ENCODE measurements around the gene RTP3. TPM values are rescaled to one million over a fixed set of nuclear protein-coding genes. Genes with fewer than 3 reads are reported as not detected.
"Not testable (repeated sequence)": the region's sequence is repeated elsewhere in the genome, so short reads cannot be mapped to it uniquely, and the experiment has no call there.

Gene RTP3
- total RNA-seq, 1 donor from 2014 or later, result not detected

DNA sequence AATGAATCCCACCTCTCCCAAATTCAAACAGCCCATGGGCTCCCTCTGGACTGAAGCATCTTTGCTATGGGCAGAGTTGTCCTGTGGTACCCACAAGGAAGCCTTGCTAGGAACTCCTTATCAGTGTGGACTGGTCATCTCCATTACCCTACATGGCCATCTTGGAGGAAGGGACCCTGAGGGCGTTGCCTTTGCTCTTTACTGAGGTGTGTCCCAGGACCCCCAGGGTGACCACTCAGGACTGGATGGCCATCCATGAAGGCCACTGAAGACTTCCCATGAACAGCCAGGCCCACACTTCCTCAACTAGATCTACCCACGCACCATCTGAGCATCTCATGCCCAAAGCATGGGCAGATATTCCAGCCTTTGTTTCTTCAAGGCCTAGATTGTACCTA, 20.0 kb downstream of the RTP3 start:
- TF ChIP-seq, protein P1, sequence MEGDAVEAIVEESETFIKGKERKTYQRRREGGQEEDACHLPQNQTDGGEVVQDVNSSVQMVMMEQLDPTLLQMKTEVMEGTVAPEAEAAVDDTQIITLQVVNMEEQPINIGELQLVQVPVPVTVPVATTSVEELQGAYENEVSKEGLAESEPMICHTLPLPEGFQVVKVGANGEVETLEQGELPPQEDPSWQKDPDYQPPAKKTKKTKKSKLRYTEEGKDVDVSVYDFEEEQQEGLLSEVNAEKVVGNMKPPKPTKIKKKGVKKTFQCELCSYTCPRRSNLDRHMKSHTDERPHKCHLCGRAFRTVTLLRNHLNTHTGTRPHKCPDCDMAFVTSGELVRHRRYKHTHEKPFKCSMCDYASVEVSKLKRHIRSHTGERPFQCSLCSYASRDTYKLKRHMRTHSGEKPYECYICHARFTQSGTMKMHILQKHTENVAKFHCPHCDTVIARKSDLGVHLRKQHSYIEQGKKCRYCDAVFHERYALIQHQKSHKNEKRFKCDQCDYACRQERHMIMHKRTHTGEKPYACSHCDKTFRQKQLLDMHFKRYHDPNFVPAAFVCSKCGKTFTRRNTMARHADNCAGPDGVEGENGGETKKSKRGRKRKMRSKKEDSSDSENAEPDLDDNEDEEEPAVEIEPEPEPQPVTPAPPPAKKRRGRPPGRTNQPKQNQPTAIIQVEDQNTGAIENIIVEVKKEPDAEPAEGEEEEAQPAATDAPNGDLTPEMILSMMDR (IDR thresholded peaks at IDR 0.05), result no peak
- H3K4me1 Mint-ChIP-seq (ENCODE audit: unreplicated experiment), result peaks cover 18% of the 10 kb centered on the region
- peak; percentile 49 for DNase-seq (ENCODE audit: extremely low spot score, unreplicated experiment)
- H3K27ac Mint-ChIP-seq (ENCODE audit: unreplicated experiment), result peak overlapping the region; percentile 14
- H3K9me3 Mint-ChIP-seq (ENCODE audit: unreplicated experiment), result no peaks in the 10 kb centered on the region
- no peaks in the 10 kb centered on the region for H3K36me3 Mint-ChIP-seq (ENCODE audit: unreplicated experiment)
- no peaks in the 10 kb centered on the region for H3K27me3 Mint-ChIP-seq (ENCODE audit: unreplicated experiment)
- no peak overlapping the region for H3K4me3 Mint-ChIP-seq (ENCODE audit: unreplicated experiment)

DNA sequence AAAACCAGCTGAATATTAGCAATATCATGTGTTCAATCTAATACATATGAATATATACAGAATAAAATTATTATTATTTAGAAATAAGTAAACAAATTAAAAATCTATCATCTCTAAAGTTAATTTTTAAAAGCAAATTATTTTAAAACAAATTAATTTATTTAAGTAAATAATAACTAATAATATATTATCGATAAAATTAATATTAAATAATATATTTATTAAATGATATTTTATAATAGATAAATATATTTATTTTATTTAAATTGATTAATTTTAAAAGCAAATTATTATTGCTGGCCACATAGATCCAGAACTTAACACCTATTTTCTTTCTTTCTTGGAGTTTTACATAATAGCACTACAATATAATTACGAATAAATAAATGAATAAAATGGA, 22.2 kb downstream of the RTP3 start:
- H3K4me1 Mint-ChIP-seq (ENCODE audit: unreplicated experiment), result peaks cover 18% of the 10 kb centered on the region
- H3K27me3 Mint-ChIP-seq (ENCODE audit: unreplicated experiment), result no peaks in the 10 kb centered on the region
- H3K27ac Mint-ChIP-seq (ENCODE audit: unreplicated experiment), result no peak overlapping the region
- no peak overlapping the region for H3K4me3 Mint-ChIP-seq (ENCODE audit: unreplicated experiment)
- H3K36me3 Mint-ChIP-seq (ENCODE audit: unreplicated experiment), result no peaks in the 10 kb centered on the region
- H3K9me3 Mint-ChIP-seq (ENCODE audit: unreplicated experiment), result no peaks in the 10 kb centered on the region
- DNase-seq (ENCODE audit: extremely low spot score, unreplicated experiment), result no peak
- TF ChIP-seq, protein P1 (IDR thresholded peaks at IDR 0.05), result no peak

DNA sequence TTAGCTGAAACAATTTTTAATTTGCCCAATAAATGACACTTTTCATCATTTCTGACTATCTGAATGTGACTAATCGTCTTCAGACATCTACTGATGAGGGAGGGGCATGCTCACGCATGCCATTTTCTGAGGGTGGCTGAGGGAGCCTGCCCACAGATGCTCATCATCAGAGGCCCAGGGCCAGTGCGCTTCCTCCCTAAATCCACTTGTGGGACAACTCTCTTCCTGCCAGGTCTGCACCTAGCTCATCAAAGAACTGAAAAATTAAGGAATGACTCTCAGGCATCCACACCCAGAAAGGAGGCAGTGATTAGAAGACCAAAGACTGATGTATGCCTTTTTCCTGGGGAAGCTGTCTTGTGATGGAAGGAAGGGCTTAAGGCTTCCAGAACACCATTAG, 22.8 kb downstream of the RTP3 start:
- Mint-ChIP-seq H3K36me3 (ENCODE audit: unreplicated experiment) (no peaks in the 10 kb centered on the region), H3K9me3 (ENCODE audit: unreplicated experiment) (no peaks in the 10 kb centered on the region), H3K4me1 (ENCODE audit: unreplicated experiment) (peaks cover 18% of the 10 kb centered on the region), H3K4me3 (ENCODE audit: unreplicated experiment) (no peak overlapping the region), H3K27ac (ENCODE audit: unreplicated experiment) (no peak overlapping the region), H3K27me3 (ENCODE audit: unreplicated experiment) (no peaks in the 10 kb centered on the region)
- DNase-seq (ENCODE audit: extremely low spot score, unreplicated experiment), result peak; percentile 63
- TF ChIP-seq, protein P1 (IDR thresholded peaks at IDR 0.05), result no peak

DNA sequence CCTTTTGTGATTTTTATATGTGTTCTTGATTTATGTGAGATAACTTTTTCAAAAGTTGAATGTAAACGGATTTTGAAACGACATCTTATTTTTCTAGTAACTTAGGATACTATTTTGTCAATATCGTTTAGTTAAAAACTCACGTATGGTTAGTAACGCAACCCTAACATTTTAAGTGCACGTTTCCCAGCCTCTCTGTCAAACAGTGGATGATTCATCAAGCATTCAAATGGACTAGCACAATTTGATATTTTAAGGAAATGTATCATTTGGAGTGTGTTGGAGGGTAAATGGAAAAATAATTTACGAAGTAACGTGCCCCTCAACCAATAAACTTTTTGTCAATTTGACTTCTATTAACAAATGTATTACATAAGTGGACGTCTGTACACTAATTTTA, 23.3 kb downstream of the RTP3 start:
- H3K4me3 Mint-ChIP-seq (ENCODE audit: unreplicated experiment), result no peak overlapping the region
- no peak for DNase-seq (ENCODE audit: extremely low spot score, unreplicated experiment)
- H3K27me3 Mint-ChIP-seq (ENCODE audit: unreplicated experiment), result no peaks in the 10 kb centered on the region
- peaks cover 18% of the 10 kb centered on the region for H3K4me1 Mint-ChIP-seq (ENCODE audit: unreplicated experiment)
- H3K36me3 Mint-ChIP-seq (ENCODE audit: unreplicated experiment), result no peaks in the 10 kb centered on the region
- TF ChIP-seq, protein P1 (IDR thresholded peaks at IDR 0.05), result no peak
- H3K9me3 Mint-ChIP-seq (ENCODE audit: unreplicated experiment), result no peaks in the 10 kb centered on the region
- no peak overlapping the region for H3K27ac Mint-ChIP-seq (ENCODE audit: unreplicated experiment)

DNA sequence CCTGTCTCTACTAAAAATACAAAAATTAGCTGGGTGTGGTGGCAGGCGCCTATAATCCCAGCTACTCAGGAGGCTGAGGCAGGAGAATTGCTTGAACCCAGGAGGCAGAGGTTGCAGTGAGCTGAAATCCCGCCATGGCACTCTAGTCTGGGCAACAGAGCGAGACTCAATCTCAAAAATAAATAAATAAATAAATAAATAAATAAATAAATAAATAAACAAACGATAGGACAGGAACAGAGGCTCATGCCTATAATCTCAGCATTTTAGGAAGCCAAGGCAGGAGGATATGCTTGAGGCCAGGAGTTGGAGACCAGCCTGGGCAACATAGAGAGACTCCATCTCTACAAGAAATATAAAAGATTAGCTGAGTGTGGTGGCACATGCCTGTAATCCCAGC, 24.4 kb downstream of the RTP3 start:
- H3K4me1 Mint-ChIP-seq (ENCODE audit: unreplicated experiment); H3K4me3 Mint-ChIP-seq (ENCODE audit: unreplicated experiment): not testable (repeated sequence)

DNA sequence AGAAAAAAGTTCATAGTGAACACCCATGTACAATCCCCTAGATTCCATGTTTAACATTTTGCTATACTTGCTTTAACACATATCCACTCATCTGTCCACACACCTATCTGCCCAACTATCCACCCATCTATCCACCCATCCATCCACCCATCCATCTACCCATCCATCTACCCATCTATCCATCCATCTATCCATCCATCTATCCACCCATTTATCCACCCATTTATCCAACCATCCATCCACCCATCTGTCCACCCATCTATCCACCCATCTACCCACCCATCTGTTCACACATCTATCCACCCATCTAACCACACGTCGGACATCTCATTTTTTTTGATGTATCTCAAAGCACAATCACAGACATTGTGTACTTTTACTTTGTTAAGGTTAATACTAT, 25.8 kb downstream of the RTP3 start:
- H3K4me1 Mint-ChIP-seq (ENCODE audit: unreplicated experiment), result no peaks in the 10 kb centered on the region
- TF ChIP-seq, protein P1 (IDR thresholded peaks at IDR 0.05), result no peak
- H3K4me3 Mint-ChIP-seq (ENCODE audit: unreplicated experiment), result no peak overlapping the region
- no peaks in the 10 kb centered on the region for H3K27me3 Mint-ChIP-seq (ENCODE audit: unreplicated experiment)
- no peak for DNase-seq (ENCODE audit: extremely low spot score, unreplicated experiment)
- no peaks in the 10 kb centered on the region for H3K36me3 Mint-ChIP-seq (ENCODE audit: unreplicated experiment)
- no peak overlapping the region for H3K27ac Mint-ChIP-seq (ENCODE audit: unreplicated experiment)
- no peaks in the 10 kb centered on the region for H3K9me3 Mint-ChIP-seq (ENCODE audit: unreplicated experiment)

More for the DNA sequence above, 24.4 kb downstream of the RTP3 start:
- H3K9me3 Mint-ChIP-seq (ENCODE audit: unreplicated experiment); H3K36me3 Mint-ChIP-seq (ENCODE audit: unreplicated experiment); H3K27ac Mint-ChIP-seq (ENCODE audit: unreplicated experiment); H3K27me3 Mint-ChIP-seq (ENCODE audit: unreplicated experiment): not testable (repeated sequence)
- DNase-seq (ENCODE audit: extremely low spot score, unreplicated experiment), result peak; percentile 10

All from osteocyte (in vitro differentiated cells).